Endothelial cell (in vitro differentiated cells): ENCODE measurements around the gene PRKCA. TPM values are rescaled to one million over a fixed set of nuclear protein-coding genes. Genes with fewer than 3 reads are reported as not detected.
"Not testable (repeated sequence)": the region's sequence is repeated elsewhere in the genome, so short reads cannot be mapped to it uniquely, and the experiment has no call there.

ENCODE experiments used
- DNase-seq: peaks from one replicate; pipeline ENCODE4 v3.0.0; 2021; ENCODE audit warnings: low spot score
- H3K27ac Mint-ChIP-seq: one replicate; pipeline ENCODE4 v1.8.0; 2021; ENCODE audit warnings: mixed read lengths, inconsistent platforms; ENCODE audit not compliant: unreplicated experiment
- H3K27me3 Mint-ChIP-seq: one replicate; pipeline ENCODE4 v1.8.0; 2021; ENCODE audit warnings: mild to moderate bottlenecking, moderate library complexity, mixed read lengths, inconsistent platforms; ENCODE audit not compliant: unreplicated experiment
- H3K36me3 Mint-ChIP-seq: one replicate; pipeline ENCODE4 v1.8.0; 2021; ENCODE audit warnings: mild to moderate bottlenecking, low read depth, mixed read lengths, inconsistent platforms; ENCODE audit not compliant: unreplicated experiment
- H3K4me1 Mint-ChIP-seq: one replicate; pipeline ENCODE4 v1.8.0; 2021; ENCODE audit warnings: mild to moderate bottlenecking, mixed read lengths, inconsistent platforms; ENCODE audit not compliant: unreplicated experiment
- H3K4me3 Mint-ChIP-seq: one replicate; pipeline ENCODE4 v1.8.0; 2021; ENCODE audit warnings: mild to moderate bottlenecking, mixed read lengths, inconsistent platforms; ENCODE audit not compliant: unreplicated experiment
- H3K9me3 Mint-ChIP-seq: one replicate; pipeline ENCODE4 v1.8.0; 2021; ENCODE audit warnings: mixed read lengths, inconsistent platforms; ENCODE audit not compliant: unreplicated experiment
- total RNA-seq: library from RNA; stranded (reverse); fragmentation: NEBNext Ultra II Directional; extraction: Animal tissue kit (Norgen Biotek cat#: 25700); gene quantifications from one replicate; pipeline ENCODE4 v1.2.1, GENCODE V29; 2021; ENCODE audit not compliant: unreplicated experiment
- TF ChIP-seq, protein P1 (sequence below): fragments of 200-600 bp; sonication (generic); IDR thresholded peaks from one replicate; pipeline ENCODE4 v1.5.0; 2021; ENCODE audit warnings: antibody characterized with exemption; ENCODE audit not compliant: unreplicated experiment

PRKCA gene
- total RNA-seq, 1 donor from 2014 or later, result 2.1 TPM

DNA sequence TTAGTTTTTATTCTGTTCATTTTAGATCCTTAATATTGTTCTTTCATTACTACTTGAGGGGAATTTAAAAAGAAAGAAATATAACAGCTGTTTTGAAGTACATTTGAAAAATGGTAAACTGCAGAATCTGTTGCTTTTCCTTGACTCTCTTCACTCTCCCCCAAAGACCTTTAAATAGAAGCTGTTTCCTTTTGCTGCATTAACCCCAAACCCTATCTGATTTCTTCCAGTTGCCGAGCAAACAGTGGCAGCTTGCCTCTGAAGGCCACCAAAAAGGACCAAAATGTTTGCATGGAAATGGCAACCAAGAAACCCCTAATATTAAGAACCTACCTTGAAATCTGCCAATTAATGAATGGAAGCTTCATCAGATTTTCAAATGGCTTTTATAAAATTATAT is 37.1 kb downstream of the PRKCA start:
- DNase-seq, result no peak

DNA sequence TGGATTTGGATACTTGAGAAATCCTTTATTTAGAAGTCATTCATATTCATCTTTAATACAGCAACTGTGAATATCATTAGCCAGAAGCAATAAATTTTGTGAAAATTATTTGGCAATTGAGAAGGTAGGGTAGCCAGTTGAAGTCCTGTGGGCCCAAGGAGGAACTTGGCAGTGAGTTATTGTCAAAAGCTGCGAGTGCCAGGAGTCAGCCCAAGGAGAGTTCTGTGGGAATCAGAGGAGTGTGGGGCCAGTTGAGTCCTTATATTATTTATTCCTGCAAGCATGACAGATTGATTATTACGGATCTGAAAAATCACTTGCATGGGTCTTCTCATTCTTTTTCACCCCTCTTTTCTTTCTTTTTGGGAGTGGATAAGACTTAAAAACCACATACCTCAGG is 38.3 kb downstream of the PRKCA start:
- no peak overlapping the region for H3K27ac Mint-ChIP-seq
- TF ChIP-seq, protein P1, sequence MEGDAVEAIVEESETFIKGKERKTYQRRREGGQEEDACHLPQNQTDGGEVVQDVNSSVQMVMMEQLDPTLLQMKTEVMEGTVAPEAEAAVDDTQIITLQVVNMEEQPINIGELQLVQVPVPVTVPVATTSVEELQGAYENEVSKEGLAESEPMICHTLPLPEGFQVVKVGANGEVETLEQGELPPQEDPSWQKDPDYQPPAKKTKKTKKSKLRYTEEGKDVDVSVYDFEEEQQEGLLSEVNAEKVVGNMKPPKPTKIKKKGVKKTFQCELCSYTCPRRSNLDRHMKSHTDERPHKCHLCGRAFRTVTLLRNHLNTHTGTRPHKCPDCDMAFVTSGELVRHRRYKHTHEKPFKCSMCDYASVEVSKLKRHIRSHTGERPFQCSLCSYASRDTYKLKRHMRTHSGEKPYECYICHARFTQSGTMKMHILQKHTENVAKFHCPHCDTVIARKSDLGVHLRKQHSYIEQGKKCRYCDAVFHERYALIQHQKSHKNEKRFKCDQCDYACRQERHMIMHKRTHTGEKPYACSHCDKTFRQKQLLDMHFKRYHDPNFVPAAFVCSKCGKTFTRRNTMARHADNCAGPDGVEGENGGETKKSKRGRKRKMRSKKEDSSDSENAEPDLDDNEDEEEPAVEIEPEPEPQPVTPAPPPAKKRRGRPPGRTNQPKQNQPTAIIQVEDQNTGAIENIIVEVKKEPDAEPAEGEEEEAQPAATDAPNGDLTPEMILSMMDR, result no peak
- H3K4me1 Mint-ChIP-seq, result no peaks in the 10 kb centered on the region
- no peak overlapping the region for H3K4me3 Mint-ChIP-seq
- no peak for DNase-seq
- no peaks in the 10 kb centered on the region for H3K9me3 Mint-ChIP-seq
- H3K27me3 Mint-ChIP-seq, result no peaks in the 10 kb centered on the region
- no peaks in the 10 kb centered on the region for H3K36me3 Mint-ChIP-seq

More for the DNA sequence above, 37.1 kb downstream of the PRKCA start:
- Mint-ChIP-seq H3K36me3 (no peaks in the 10 kb centered on the region), H3K27ac (no peak overlapping the region), H3K4me1 (no peaks in the 10 kb centered on the region), H3K9me3 (no peaks in the 10 kb centered on the region), H3K4me3 (no peak overlapping the region), H3K27me3 (no peaks in the 10 kb centered on the region)
- TF ChIP-seq, protein P1, result no peak

DNA sequence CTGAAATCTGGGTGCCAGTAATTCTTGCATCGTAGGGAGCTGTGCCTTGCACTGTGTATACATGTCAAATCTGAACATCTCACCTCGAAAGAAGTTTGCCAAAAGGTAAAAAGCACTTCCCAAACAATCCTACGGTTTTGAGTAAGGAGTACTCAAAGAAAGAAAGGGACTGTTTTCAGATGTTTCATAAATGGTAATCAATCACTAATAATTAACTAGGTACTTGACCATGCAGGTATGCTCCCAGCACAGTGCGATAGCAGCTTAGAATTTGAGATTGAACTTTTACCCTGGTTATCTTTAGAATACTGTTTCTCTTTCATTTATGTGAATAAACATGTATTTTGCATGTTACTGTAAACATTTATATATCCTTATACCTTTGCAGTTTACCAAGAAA is 39.0 kb downstream of the PRKCA start:
- H3K4me3 Mint-ChIP-seq, result no peak overlapping the region
- H3K36me3 Mint-ChIP-seq, result no peaks in the 10 kb centered on the region
- H3K4me1 Mint-ChIP-seq, result no peaks in the 10 kb centered on the region
- H3K9me3 Mint-ChIP-seq, result no peaks in the 10 kb centered on the region
- no peak overlapping the region for H3K27ac Mint-ChIP-seq
- TF ChIP-seq, protein P1, result no peak
- no peak for DNase-seq
- H3K27me3 Mint-ChIP-seq, result no peaks in the 10 kb centered on the region

DNA sequence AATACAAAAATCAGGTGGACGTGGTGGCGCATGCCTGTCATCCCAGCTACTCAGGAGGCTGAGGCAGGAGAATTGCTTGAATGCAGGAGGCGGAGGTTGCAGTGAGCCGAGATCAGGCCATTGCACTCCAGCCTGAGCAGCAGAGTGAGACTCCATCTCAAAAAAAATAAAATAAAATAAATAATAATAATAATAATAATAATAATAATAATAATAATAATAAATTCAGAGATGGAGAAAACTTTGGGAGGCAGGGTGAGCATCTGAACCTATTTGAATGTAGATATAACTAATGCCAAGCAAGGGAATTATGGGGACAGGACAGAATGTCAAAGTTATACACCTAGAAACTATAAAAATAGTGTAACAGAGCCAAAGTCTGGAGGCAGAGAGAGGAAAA is 39.9 kb downstream of the PRKCA start:
- DNase-seq, H3K27me3 Mint-ChIP-seq, H3K9me3 Mint-ChIP-seq, H3K36me3 Mint-ChIP-seq, H3K4me1 Mint-ChIP-seq, H3K27ac Mint-ChIP-seq, H3K4me3 Mint-ChIP-seq: not testable (repeated sequence)

DNA sequence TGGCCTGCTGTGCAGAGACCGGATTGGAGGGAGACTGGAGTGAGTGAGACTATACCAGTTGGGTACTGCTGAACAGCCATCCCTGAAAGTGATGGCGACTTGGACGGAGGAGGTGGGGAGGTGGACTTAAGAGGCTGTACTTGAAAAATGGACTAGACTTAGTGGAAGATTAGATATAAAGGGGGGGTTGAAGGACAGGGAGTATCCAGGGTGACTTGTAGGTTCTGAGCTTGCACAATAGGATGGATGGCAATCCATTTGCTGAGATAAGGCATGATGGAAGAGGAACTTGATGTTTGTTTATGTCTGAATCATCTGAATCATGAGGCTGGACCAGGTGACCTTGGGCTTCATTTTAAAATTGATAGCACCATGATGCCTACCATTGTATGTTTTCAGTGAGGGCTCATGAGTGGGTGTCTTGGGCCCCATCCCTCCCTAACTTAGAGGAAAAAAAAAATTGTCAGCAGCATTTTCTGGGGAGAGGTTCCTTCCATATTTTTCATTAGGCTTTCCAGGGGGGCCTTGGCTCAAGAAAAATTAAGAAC is 41.2 kb downstream of the PRKCA start:
- Mint-ChIP-seq H3K27me3 (no peaks in the 10 kb centered on the region), H3K4me1 (no peaks in the 10 kb centered on the region), H3K36me3 (no peaks in the 10 kb centered on the region), H3K9me3 (no peaks in the 10 kb centered on the region), H3K27ac (no peak overlapping the region), H3K4me3 (no peak overlapping the region)
- TF ChIP-seq, protein P1, result no peak
- DNase-seq, result no peak
